HEK293T (cell line): ENCODE results near the gene PEX14.

Source experiments
- CTBP1 ChIP-seq: fragments of 450-650 bp; IDR thresholded peaks from 2 replicates; pipeline ENCODE4 v1.6.1; 2016; ENCODE audit warnings: borderline replicate concordance
- ELF4 ChIP-seq: fragments of 450-650 bp; IDR thresholded peaks from 2 replicates; pipeline ENCODE4 v1.6.1; 2017; ENCODE audit warnings: antibody characterized with exemption
- FOXA1 ChIP-seq: fragments of 450-650 bp; IDR thresholded peaks from 2 replicates; pipeline ENCODE4 v1.6.1; 2016; ENCODE audit warnings: mild to moderate bottlenecking
- FOXM1 ChIP-seq: fragments of 450-650 bp; IDR thresholded peaks from 2 replicates; pipeline ENCODE4 v1.6.1; 2017; ENCODE audit warnings: mild to moderate bottlenecking, borderline replicate concordance
- LEF1 ChIP-seq: fragments of 450-650 bp; IDR thresholded peaks from 2 replicates; pipeline ENCODE4 v1.6.1; 2017; ENCODE audit warnings: mild to moderate bottlenecking, borderline replicate concordance
- NFRKB ChIP-seq: fragments of 450-650 bp; IDR thresholded peaks from 2 replicates; pipeline ENCODE4 v1.6.1; 2016; ENCODE audit warnings: mild to moderate bottlenecking, moderate library complexity
- SP1 ChIP-seq: fragments of 450-650 bp; IDR thresholded peaks from 2 replicates; pipeline ENCODE4 v1.6.1; 2017
- ZNF384 ChIP-seq: fragments of 450-650 bp; IDR thresholded peaks from 2 replicates; pipeline ENCODE4 v1.6.1; 2016
- TF ChIP-seq, protein P1 (sequence below): fragments of 450-650 bp; IDR thresholded peaks from 2 replicates; pipeline ENCODE4 v1.6.1; 2016

DNA sequence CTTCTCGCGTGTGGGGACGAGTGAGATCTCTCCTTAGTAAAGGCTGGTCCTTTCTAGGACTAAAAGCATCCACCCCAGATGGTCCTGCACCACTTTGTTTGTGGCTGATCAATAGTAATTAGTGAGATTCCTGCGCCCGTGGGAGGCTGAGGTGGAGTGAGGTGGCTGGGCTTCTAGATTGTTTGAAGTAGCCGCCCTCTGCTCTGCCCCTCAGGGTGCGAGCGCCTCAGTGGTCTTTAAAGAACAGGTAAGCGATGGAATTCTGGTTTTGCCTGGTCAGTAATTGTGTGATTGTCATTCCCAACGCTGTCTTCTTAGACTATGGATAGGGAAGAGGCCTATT is 20.7 kb downstream of the PEX14 start:
- TF ChIP-seq CTBP1 (no peak), ZNF384 (no peak), SP1 (no peak), ELF4 (no peak), LEF1 (no peak), NFRKB (no peak), FOXA1 (no peak), FOXM1 (no peak)
- TF ChIP-seq, protein P1, sequence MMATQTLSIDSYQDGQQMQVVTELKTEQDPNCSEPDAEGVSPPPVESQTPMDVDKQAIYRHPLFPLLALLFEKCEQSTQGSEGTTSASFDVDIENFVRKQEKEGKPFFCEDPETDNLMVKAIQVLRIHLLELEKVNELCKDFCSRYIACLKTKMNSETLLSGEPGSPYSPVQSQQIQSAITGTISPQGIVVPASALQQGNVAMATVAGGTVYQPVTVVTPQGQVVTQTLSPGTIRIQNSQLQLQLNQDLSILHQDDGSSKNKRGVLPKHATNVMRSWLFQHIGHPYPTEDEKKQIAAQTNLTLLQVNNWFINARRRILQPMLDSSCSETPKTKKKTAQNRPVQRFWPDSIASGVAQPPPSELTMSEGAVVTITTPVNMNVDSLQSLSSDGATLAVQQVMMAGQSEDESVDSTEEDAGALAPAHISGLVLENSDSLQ: no peak
